NCI-H1694 (cell line): ENCODE results near the gene SH2D3A.
"Not testable (repeated sequence)": the region's sequence is repeated elsewhere in the genome, so short reads cannot be mapped to it uniquely, and the experiment has no call there.

Source experiments
- DNase-seq: peaks from one replicate; lab custom pipeline; 2025; lab: John Stamatoyannopoulos, UW

SH2D3A gene

DNA sequence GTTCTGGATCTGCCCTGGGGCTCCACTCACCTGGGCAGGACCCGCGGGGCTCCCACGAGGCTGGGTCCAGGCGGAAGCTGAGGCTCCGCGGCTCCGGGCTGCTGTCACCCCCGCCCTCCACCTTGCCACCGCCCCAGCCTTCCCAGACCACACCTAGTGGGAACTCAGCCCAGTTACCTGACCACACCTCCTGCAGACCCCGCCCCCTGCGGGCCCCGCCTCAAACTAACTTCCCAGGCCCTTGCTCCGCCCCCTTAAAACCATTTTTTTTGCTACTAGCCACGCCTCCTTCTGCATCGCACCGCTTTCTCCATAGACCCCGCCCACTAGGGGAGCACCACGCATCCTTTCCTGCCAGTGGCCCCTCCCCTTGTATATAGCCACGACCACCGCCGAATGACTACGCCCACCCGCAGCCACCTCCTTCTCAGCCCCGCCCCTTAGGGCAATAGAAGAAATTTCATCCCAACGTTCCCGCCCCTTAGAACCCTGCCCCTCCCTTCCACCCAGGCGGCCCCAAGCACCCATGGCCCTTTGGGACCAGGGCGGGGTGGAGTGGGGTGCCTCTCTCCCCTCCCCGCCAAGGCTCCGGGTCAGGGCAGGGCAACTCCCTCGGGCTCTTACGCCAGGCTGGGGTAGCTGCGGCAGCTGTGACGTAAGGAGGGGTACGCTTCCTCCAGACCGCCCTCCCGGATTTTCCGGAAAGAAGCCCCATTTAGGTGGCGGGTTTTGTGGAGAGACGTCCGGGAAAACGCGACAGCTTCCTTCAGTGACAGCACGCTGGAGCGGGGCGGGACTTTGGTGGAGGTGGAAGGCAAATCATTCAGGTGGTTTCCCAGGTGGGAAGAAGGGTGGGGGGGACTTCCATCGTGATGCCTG is at the start of gene SH2D3A:
Gene SH2D3A, minus strand, starts transcription at position 79 of the 879 bp plus-strand sequence. CDS start 3,687 bp downstream, outside the sequence.
- DNase-seq = no peak

DNA sequence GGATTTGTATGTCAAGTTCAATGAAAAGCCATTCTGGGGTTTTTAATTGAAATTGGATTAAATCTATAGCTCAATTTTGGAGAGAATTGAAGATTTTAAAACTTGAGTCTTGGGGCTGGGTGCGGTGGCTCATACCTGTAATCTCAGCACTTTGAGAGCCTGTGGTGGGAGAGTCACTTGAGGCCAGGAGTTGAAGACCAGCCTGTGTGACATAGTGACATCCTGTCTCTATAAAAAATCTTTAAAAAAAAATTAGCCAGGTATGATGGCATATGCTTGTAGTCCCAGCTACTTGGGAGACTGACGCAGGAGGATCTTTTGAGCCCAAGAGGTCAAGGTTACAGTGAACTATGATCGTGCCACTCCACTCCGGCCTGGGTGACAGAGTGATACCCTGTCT is 46.4 kb upstream of the SH2D3A start:
- DNase-seq = no peak

DNA sequence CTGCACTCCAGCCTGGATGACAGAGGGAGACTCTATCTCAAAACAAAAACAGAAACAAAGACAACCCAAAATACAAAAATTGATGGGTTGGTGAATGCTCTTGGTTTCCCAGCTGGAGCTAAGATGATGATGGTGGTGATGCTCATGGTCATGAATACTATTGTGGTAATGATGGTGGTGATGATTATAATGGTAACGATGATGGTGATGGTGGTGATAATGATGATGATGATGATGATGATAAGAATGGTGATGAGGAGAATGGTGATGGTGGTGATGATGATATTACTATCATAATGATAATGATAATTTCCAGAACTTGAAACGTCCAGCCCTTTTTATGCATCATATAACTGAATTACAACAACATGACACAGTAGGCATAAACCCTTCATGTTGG is 45.4 kb upstream of the SH2D3A start:
- no peak for DNase-seq

DNA sequence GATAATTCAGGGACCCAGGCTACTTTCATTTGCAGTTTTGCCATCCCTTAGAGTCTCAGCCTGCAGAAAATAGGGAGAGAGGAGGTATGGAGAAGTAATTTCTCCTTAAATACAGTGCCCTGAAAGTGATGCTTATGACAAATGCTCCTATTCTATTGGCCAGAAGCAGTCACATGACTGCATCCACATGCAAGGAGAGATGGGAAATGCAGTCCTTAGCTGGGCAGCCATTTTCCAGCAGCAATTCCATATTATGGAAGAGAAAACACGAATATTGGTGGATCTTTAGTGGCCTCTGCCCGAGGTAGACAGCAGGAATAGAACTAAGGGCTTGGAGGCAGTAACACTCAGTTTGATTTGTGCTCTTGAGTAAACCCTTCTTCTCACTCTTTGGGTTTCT is 44.7 kb upstream of the SH2D3A start:
- no peak for DNase-seq

DNA sequence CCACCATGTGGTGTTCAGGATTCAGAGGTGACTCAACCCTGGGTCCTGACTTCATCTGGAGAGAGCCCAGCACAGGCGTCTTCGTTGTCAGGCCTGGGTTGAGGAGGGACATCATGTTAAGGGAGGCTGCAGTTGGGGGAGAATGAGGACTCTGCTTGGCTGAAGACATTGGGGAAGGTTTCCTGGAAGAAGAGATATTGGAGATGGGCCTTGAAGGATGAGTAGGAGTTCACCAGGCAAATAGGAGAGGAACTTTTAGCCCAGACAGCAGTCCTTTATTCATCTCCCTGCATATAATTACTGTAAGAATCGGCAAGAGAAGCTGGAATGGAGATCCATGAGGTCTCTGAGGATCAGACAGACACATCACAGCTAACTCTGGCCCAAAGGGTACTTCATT is 44.1 kb upstream of the SH2D3A start:
- no peak for DNase-seq

DNA sequence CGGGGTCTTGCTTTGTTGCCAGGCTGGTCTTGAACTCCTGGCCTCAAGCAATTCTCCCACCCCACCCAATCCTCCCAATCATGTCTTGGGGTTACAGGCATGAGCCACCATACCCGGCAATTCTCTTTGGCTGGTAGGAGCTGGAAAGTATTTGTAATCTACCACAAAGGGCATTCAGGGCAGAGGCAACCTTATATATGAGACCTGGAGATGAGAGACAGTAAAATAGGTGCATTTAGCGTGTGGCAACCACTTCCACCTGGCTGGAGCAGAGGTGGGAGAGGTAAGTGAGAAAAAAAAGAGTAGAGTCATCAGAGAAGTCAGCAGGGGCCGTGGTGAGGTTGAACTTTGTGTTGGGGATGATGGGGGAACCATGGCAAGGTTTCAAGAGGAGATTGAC is 42.0 kb upstream of the SH2D3A start:
- DNase-seq = no peak

DNA sequence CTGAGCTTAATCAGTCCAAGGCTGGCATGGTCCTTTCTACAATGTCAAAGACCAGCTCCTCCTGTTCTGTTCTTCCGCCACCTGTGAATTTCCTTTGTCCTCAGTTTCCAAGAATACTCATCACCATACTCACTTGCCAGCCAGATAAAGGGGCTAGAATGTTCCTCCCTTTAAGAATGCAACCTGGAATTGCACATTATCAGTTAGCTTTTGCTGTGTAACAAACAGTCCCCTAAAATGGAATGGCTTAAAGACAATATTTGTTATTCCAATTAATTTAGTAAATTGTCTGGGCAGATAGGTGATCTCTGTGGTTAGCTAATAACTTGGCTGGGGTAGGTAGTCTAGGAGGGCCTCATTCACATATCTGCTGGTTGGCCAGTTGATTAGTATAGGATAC is 41.3 kb upstream of the SH2D3A start:
- DNase-seq = no peak

DNA sequence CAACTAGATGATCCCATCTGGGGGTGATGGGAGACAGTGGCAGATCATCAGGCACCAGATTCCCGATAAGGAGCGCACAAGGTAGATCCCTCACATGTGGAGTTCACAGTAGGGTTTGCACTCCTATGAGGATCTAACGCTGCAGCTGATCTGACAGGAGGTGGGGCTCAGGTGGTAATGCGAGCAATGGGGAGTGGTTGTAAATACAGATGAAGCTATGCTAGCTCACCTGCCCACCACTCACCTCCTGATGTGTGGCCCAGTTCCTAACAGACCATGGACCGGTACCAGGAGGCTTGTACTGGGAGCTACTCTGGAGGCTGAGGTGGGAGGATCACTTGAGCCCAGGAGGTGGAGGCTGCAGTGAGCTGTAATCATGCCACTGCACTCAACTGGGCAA is 40.1 kb upstream of the SH2D3A start:
- DNase-seq = no peak

DNA sequence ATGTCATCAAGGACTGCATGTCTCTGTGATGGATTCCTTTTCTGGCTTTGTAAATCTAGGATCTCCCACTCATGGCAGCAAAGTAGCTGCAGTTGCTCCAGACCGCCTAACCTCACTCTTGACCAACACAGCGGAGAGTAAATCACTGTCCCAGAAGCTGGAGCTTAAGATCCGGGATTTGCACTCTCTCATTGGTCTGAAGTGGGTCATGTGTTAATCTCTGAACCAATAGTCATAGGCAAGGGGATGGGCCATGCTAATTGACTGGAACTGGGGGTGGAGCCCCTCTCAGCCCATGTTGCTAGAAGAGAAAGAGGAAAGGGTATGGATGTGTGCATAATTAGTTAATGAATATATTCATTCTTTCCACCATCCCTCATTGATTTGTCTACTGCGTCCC is 39.3 kb upstream of the SH2D3A start:
- DNase-seq = no peak

DNA sequence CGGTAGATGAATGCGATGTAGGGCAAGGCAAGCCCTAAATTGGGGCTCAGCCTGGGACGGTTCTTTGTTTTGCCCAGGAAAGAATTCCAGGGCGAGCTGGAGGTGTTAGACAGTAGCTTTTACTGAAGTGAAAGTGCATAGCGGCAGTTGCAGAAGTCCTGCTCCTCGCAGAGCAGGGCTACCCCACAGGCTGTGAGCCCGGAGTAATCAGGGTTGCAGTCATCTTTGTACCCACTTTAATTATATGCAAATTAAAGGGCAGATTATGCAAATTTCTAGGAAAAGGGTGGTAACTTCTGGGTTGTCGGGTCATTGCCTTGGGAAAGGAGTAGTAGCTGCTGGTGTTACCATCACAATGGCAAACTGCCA is 35.8 kb upstream of the SH2D3A start:
- DNase-seq = no peak

DNA sequence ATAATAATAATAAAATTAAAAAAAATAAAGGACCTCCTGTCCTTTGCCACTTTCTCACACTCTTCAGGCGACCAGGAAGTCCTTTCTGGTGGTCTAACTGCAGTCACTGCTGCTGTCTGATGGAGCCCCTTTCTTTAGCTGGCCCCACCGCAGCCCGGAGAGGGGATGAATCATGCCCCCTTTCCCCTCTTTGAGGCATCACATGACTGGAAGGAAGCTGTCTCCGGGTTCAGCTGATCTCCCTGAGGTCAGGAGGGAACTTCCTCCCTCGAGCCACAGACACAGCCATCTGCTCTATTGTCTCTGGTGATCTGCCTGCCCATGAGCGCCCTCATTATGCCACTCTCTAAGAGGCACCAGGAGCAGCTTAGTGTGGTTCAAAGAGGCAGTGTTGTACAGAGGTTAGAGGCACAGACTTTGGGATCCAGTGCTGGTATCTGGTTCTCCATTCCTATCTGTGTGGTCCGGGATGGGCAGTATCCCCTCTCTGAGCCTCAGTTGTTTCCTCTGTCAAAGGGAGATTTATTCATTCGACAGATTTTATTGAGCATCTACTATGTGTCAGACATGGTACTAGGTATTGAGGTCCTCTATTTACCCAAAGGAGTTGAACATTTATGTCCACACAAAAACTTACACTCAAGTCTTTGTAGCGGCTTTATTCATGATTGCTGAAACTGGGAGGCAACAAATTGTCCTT is 35.3 kb upstream of the SH2D3A start:
- no peak for DNase-seq

DNA sequence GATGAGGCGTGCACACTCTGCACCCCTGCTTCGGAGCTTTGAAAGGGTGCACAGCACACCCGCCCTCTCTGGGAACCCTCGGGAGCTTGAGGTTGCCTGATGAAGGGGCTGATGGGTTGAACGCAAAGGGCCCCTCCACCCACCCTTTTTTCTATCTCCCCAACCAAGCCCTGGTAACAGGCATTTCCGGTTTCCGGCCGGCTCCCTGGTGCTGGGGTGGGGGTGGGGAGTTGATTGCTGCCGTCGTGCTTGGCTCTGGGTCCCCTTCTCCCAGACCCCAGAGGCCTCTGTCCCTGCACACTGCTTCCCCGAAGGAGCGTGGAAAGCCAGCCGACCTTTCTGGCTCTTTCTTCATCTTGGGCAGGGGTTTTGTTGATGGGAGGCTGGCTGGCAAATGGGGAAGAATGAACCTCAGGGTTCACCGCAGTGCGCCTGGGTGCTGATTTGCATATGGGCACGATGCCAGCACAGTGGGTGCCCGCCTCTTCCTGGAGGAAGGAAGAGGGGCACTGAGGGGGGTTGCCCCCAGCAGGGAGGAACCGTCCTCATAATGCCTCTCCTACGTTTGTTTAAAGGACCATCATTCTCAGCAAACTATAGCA is 34.4 kb upstream of the SH2D3A start:
- DNase-seq = no peak

DNA sequence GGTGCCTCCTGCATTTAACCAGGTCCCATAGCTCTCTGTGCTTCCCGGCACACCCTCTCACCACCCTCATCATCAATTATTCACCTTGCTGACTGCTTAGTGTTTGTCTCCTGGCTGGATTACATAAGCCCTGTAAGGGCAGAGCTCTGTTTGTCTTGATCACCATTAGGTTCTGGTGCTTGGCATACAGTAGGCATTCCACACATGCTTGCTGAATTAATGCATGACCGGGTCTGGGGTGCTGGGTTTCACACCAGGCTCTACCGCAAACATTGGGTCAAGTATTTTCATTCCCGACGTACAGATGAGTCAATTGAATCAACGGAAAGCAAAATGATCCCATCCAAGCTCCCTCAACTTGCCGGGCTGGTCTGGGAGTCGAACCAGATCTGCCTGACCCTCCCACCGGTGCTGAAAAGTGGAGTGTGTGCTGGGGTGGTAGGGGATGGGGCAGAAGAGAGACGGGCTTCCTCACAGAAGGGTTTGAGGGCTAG is 33.8 kb upstream of the SH2D3A start:
- no peak for DNase-seq

DNA sequence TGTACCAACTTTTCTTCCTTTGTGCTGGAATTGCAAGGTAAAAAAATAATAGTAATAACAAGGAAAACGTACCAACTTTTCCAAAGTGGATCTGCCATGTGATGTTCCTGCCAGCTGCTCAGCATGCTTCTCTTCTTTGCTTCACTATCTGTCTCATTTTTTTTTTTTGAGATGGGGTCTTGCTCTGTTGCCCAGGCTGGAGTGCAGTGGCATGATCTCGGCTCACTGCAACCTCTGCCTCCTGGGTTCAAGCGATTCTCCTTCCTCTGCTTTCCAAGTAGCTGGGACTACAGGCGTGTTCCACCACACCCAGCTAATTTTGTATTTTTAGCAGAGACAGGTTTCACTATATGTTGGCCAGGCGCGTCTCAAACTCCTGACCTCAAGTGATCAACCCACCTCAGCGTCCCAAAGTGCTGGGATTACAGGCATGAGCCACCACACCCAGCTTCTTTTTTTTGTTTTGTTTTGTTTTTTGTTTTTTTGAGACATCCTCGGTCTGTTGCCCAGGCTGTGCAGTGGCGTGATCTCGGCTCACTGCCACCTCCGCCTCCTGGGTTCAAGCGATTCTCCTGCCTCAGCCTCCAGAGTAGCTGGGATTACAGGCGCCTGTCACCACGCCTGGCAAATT is 33.0 kb upstream of the SH2D3A start:
- not testable (repeated sequence) for DNase-seq

DNA sequence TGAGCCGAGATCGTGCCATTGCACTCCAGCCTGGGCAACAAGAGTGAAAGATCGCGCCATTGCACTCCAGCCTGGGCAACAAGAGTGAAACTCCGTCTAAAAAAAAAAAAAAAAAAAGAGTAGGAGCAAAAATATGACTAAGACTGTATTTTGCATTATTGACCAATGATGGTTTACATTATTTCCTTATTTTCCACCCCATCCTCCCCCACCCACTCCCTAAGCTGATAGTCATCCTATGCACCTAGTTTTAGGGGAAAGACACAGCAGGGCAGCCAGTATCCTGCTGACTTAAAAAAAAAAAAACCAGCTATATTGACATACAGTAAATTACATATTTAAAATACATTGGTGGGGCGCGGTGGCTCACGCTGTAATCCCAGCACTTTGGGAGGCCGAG is 30.4 kb upstream of the SH2D3A start:
- no peak for DNase-seq

DNA sequence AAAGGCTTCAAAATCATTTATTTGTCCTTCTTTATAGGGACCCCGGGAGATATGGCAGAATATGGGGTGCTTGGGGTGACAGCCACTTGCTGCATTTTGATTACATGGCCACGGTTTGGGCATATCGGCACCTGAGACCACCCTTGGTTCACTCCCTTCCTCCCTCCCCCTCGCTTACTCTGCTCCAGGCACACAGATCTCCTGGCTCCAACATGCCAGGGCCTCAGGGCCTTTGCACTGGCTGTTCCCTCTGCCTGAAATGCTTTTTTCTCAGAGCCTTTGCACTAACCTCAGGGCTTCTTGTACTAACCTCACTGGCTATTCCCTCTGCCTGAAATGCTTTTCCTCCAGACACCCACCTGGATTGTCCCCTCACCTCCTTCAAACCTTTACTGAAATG is 29.0 kb upstream of the SH2D3A start:
- no peak for DNase-seq

DNA sequence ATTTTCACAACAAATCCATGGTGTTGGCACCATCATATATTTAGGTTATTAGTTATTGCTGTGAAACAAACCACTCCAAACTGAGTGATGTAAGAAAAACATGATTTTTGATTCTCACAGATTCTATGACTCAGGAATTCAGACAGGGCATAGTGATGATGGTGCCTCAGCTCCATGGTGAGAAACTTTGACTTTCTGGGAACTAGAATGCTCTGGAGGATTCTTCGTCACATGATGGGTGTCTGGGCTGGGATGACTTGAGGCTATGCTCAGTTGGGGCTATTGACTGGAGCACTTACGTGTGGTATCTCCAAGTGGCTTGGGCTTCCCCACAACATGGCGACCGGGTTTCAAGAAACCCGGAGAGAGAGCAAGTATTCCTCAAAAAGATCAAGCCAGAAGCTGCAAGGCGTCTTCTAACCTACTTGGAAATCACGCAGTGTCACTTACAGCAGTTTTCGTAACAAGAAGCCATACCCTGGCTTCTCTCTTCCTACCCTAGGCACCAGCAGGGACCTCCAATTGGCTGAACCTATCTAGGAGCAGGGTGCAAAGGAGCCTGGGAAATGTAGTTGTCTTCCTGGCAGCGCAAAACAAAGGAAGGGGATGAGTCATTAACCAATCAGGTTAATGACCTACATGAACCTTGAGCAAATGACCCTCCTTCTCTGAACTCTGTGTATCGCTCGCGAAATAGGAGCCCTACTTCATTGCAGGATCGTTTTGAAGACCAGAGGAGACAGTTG is 27.6 kb upstream of the SH2D3A start:
- no peak for DNase-seq

DNA sequence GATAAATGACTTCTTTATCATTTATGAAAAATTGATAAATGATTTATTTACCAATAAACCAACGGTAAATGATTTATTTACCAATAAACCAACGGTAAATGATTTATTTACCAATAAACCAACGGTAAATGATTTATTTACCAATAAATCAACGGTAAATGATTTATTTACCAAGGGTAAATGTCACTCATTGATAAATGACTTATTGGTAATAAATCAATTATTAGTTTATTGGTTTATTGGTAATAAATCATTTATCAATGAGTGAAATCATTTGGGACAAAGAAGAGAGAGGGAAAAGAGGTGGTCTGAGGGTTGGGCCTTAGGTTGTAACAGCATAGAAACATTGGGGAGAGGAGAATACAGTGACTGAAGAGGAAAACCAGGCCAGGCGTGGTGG is 26.7 kb upstream of the SH2D3A start:
- no peak for DNase-seq

DNA sequence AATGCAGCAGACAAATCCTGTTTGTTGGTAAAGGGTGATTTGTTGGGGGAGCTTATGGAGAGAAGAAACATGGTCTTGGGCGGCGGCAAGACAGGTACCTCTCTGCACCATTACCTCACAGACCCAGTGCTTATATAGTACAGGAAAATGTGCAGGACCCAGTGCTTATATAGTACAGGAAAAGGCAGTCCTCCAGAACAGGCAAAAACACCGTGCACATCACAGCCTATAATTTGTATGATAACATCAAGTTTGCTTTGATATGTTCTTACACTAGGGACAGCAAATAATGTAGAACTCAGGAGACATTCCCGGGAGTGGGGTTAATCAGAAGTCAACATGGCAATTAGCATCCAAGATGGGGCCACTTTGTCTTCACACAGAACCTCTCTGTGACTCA is 26.2 kb upstream of the SH2D3A start:
- DNase-seq = no peak

DNA sequence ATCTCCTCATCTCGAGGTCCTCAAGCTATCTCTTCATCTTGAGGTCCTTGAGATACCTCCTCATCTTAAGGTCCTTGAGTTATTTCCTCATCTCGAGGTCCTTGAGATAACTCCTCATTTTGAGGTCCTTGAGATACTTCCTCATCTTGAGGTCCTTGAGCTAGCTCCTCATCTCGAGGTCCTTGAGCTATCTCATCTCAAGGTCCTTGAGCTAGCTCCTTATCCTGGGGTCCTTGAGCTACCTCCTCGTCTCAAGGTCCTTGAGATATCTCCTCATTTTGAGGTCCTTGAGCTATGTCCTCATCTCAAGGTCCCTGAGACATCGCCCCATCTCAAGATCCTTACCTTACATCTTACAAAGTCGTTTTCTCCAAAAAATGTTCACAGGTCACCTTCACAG is 24.0 kb upstream of the SH2D3A start:
- no peak for DNase-seq

DNA sequence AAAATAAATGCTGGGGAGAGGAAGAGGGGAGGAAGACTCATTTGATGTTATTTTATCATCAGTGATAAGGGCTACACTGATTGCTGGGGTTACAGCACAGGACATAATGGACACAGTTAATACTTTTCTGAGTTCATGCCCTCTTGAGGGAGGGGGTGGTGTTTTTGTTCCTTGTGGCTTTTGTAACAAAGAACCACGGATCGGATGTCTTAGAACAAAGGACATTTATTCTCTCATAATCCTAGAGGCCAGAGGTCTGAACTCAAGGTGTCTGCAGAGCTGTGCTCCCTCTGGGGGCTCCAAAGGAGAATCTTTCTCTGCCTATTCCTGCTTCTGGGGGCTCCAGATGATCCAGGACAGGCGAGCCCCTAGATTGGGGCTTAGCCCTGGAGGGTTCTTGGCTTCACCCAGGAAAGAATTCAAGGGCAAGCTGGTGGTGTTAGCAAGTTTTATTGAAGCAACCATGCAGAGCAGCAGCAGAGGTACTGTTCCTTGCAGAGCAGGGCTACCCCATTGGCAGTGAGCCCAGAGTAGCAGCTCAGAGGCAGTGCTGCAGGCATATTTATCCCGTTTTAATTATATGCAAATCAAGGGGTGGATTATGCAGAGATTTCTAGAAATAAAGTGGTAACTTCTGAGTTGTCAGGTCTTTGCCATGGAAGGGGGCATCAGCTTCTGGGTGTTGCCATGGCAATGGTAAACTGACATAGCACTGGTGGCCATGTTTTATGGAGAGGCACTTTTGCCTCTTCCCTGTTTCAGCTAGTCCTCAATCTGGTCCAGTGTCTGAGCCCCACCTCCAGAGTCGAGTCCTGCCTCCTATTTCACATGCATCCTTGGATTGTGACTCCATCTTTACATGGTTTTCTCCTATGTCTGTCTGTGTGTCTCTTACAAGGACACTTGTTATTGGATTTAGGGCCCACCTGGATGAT is 23.2 kb upstream of the SH2D3A start:
- DNase-seq = no peak
